A673 (cell line): Measurements from ENCODE around the gene DMXL2.

ENCODE experiments used
- CTCF ChIP-seq: fragments of 300-800, 200-600 bp; sonication (generic); conservative IDR thresholded peaks from 2 replicates; pipeline ENCODE4 v1.5.1; 2017; ENCODE audit warnings: low read depth, mild to moderate bottlenecking, antibody characterized with exemption, low read length, moderate library complexity, mixed read lengths
- EZH2 ChIP-seq: fragments of 200-600 bp; sonication (generic); IDR thresholded peaks from 2 replicates; pipeline ENCODE4 v1.6.1; 2017; ENCODE audit warnings: borderline replicate concordance, low read depth, mild to moderate bottlenecking, mixed read lengths, antibody characterized with exemption, low read length; ENCODE audit not compliant: poor library complexity, severe bottlenecking

DNA sequence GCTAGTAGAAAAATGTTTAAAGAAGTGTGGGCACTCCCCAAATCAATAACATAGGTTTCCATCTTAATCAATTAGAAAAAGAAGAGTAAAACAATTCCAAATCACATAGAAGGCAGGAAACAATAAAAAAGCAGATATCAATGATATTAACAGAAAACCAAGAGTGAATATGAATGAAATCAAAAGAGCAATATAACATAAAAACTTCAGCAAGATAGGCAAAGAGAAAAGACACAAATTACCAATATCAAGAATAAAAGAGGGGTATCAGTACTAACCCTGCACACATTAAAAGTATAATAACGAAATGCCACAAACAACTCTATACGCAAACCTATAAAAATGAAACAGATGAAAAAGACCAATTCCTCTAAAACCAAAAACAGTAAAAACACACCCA, 19.6 kb downstream of the DMXL2 start:
- no peak for TF ChIP-seq CTCF
- no peak for TF ChIP-seq EZH2
